ENCODE measurements around the gene RPTN. TPM values are rescaled to one million over a fixed set of nuclear protein-coding genes. Genes with fewer than 3 reads are reported as not detected.

Gene RPTN
- total RNA-seq, 6 experiments from 2014 or later: not detected

GRCh38 chr1:152109231-152109997 lies 49.6 kb downstream of the RPTN start:
- TF ChIP-seq CTCF (IDR thresholded peaks at IDR 0.05): no peak
- no peak for TF ChIP-seq POLR2A (IDR thresholded peaks at IDR 0.05)
- 17% methylated on average over 31 of the region's 31 CpGs for WGBS (ENCODE audit: insufficient coverage, low coverage, low lambda C conversion rate, missing lambda C conversion rate)
- no peak for ATAC-seq
- Histone ChIP-seq H3K27me3 (peaks cover 4 to 20% of the 10 kb centered on the region in 2 donors), H3K4me3 (no peak overlapping the region), H3K27ac (no peak overlapping the region), H3K4me1 (peaks cover 0 to 21% (median 4%) of the 10 kb centered on the region in 4 donors), H3K9me3 (no peaks in the 10 kb centered on the region), H3K36me3 (no peaks in the 10 kb centered on the region)
- DNase-seq: no peak
- intact Hi-C loops (cut with DNase I): no loop called here

- DNase-seq: no peak
- Histone ChIP-seq H3K4me3 (no peak overlapping the region), H3K9me3 (no peaks in the 10 kb centered on the region), H3K27me3 (peaks cover 4 to 20% of the 10 kb centered on the region in 2 donors), H3K27ac (no peak overlapping the region), H3K4me1 (peaks cover 0 to 21% (median 4%) of the 10 kb centered on the region in 4 donors), H3K36me3 (no peaks in the 10 kb centered on the region)
- 24% methylated on average over 27 of the region's 28 CpGs for WGBS (ENCODE audit: insufficient coverage, low coverage, low lambda C conversion rate, missing lambda C conversion rate)
- intact Hi-C loops (cut with DNase I): no loop called here
- TF ChIP-seq POLR2A (IDR thresholded peaks at IDR 0.05): no peak
- no peak for TF ChIP-seq CTCF (IDR thresholded peaks at IDR 0.05)
- no peak for ATAC-seq
Measured at GRCh38 chr1:152108882-152109222, 50.2 kb downstream of the RPTN start.

GRCh38 chr1:152107984-152108881 lies 50.8 kb downstream of the RPTN start:
- Histone ChIP-seq H3K4me1 (peaks cover 0 to 21% (median 4%) of the 10 kb centered on the region in 4 donors), H3K27ac (no peak overlapping the region), H3K4me3 (peak overlapping the region in 1 of 3 donors; percentile 26), H3K9me3 (no peaks in the 10 kb centered on the region), H3K36me3 (no peaks in the 10 kb centered on the region), H3K27me3 (peaks cover 2 to 20% of the 10 kb centered on the region in 2 donors)
- DNase-seq: peak in 1 of 3 donors; percentile 35
- no peak for ATAC-seq
- 8% methylated on average over 66 of the region's 67 CpGs for WGBS (ENCODE audit: insufficient coverage, low coverage, low lambda C conversion rate, missing lambda C conversion rate)
- intact Hi-C loops (cut with DNase I): no loop called here
- TF ChIP-seq POLR2A (IDR thresholded peaks at IDR 0.05): no peak
- TF ChIP-seq CTCF (IDR thresholded peaks at IDR 0.05): no peak

GRCh38 chr1:152107031-152107983 lies 51.7 kb downstream of the RPTN start:
- DNase-seq: peak in 1 of 3 donors; percentile 43
- H3K4me3 ChIP-seq: peak overlapping the region in 1 of 3 donors; percentile 26
- H3K9me3 ChIP-seq: no peaks in the 10 kb centered on the region
- ATAC-seq: no peak
- peaks cover 0 to 21% (median 4%) of the 10 kb centered on the region in 4 donors for H3K4me1 ChIP-seq
- no peak overlapping the region for H3K27ac ChIP-seq
- peaks cover 0 to 20% of the 10 kb centered on the region in 2 donors for H3K27me3 ChIP-seq
- H3K36me3 ChIP-seq: no peaks in the 10 kb centered on the region
- no peak for TF ChIP-seq CTCF (IDR thresholded peaks at IDR 0.05)
- no peak for TF ChIP-seq POLR2A (IDR thresholded peaks at IDR 0.05)
- intact Hi-C loops (cut with DNase I): no loop called here
- WGBS (ENCODE audit: insufficient coverage, low coverage, low lambda C conversion rate, missing lambda C conversion rate): 18% methylated on average over 39 of the region's 41 CpGs

Measured in right lobe of liver (tissue), 6 donors.